Activated T-helper 17 cell treated with anti-CD3 and anti-CD28 coated beads, Interleukin-2, amount 50 U/mL, for 72 hours (primary cell): Measurements from ENCODE around the gene DPF3. TPM values are rescaled to one million over a fixed set of nuclear protein-coding genes. Genes with fewer than 3 reads are reported as not detected.

Experiments used
- ATAC-seq: fragments of 150-1000 bp; cut with Tn5 transposase; replicated peaks from 2 replicates; pipeline ENCODE4 v1.10.0; 2021; ENCODE audit warnings: mild to moderate bottlenecking, moderate library complexity
- H3K27ac Mint-ChIP-seq: one replicate; pipeline ENCODE4 v1.8.0; 2022; ENCODE audit warnings: mixed read lengths
- H3K27me3 Mint-ChIP-seq: one replicate; pipeline ENCODE4 v1.8.0; 2022; ENCODE audit warnings: mixed read lengths
- H3K36me3 Mint-ChIP-seq: one replicate; pipeline ENCODE4 v1.8.0; 2022; ENCODE audit warnings: low read depth, mild to moderate bottlenecking, mixed read lengths
- H3K4me1 Mint-ChIP-seq: one replicate; pipeline ENCODE4 v1.8.0; 2022; ENCODE audit warnings: mixed read lengths
- H3K4me3 Mint-ChIP-seq: one replicate; pipeline ENCODE4 v1.8.0; 2022; ENCODE audit warnings: mild to moderate bottlenecking, mixed read lengths
- H3K9me3 Mint-ChIP-seq: one replicate; pipeline ENCODE4 v1.8.0; 2022; ENCODE audit warnings: mixed read lengths
- total RNA-seq, 2 donors: library from RNA; stranded (reverse); gene quantifications; one replicate each; pipeline ENCODE4 v1.2.3, GENCODE V29; 2022

The DPF3 gene
- total RNA-seq, 2 donors from 2014 or later, result 0.13 to 0.30 TPM

DNA sequence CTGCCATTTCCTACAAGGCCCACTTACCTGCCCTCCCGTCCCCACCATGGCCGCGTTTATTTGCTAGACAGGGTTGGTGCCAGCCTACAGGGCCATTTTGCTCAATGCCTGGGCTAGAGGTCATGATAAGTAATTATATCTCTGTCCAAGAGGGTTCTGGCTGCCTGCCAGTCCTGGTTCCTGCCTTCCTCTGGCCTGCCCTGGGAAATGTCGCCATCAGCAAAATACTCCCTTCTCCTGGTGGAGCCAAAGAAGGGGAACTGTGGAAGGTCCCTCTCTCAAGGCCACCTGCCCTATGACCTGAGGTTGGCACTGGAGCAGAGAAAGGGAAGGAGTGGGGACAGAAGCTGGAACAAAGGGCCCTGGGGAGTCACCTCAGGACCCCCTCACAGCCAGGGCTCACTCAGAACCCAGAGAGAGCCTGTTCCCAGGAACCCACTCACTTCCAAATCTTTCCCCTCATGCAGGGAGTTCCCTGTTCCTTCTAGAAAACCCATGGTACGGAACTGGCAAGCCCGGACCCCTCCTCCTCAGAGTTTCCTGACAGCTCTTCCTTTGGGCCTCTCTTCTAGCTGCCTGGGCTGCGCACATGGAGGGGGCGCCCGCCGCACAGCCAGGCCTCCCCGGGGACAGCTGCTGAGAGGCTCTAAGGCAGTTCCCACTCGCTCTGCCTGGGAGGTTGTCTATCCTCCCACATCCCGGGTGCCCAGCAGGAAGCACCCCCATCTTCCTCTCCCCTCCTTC, 280.5 kb downstream of the DPF3 start:
- Mint-ChIP-seq H3K36me3 (no peaks in the 10 kb centered on the region), H3K4me3 (no peak overlapping the region), H3K27me3 (no peaks in the 10 kb centered on the region), H3K4me1 (no peaks in the 10 kb centered on the region), H3K27ac (no peak overlapping the region), H3K9me3 (no peaks in the 10 kb centered on the region)
- no peak for ATAC-seq

DNA sequence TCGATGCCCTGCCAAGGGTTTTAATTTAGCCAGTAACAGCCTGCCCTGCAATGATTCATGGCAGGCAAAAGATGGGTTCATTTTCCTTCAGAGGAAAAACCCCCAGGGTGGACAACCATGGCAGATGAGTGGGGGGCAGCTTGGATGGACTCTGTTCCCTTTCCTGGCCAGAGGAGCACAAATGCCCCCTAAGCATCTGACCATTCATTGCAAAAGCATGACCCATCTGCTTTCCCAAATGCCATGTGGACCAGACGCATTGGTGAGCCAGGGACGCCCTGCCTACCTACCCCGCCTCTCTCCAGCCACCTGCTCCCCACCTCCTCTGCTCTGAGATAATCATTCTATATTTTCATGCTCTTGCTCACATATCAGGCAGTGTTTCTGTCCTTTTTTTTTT, 281.9 kb downstream of the DPF3 start:
- Mint-ChIP-seq H3K27me3 (no peaks in the 10 kb centered on the region), H3K9me3 (no peaks in the 10 kb centered on the region), H3K4me1 (no peaks in the 10 kb centered on the region), H3K4me3 (no peak overlapping the region), H3K36me3 (no peaks in the 10 kb centered on the region), H3K27ac (no peak overlapping the region)
- ATAC-seq, result no peak

DNA sequence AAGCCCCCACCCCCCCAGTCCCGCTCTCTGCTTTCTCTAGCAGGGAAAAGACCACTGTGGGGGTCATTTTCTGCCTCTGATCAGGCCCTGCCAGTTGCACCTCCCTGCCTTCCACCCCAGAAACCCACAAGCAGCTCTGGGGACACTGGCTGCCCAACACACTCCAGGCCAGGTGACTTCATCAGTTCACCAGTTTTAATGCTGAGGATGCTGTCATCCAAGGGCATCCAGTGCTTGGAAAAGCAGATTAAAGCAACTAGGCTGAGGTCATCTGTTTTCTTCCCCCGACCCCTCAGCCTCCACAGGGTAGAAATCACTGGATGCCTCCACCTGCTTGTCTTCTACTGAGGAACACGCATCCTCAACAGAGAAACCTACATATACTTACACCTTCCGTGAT, 282.4 kb downstream of the DPF3 start:
- Mint-ChIP-seq H3K27me3 (no peaks in the 10 kb centered on the region), H3K27ac (no peak overlapping the region), H3K9me3 (no peaks in the 10 kb centered on the region), H3K4me3 (no peak overlapping the region), H3K36me3 (no peaks in the 10 kb centered on the region), H3K4me1 (no peaks in the 10 kb centered on the region)
- ATAC-seq, result no peak

DNA sequence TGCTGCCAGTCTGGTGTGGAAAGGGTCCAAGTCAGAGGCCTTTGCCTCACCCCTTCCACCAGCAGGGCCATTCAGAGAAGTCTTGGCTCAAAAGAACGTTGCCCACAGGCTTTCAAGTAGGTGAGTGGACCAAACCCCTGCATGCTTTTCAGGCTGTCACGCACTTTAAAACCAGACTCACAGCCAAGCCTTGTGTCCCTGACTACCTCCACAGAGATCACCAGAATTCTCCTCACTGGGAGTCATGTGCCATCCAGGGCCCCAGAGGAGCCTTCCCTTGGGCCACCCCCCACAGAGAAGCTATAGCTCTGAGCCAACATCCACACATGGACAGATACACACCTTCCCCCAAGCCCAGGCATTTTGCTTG, 283.1 kb downstream of the DPF3 start:
- no peak overlapping the region for H3K27ac Mint-ChIP-seq
- no peaks in the 10 kb centered on the region for H3K27me3 Mint-ChIP-seq
- no peak for ATAC-seq
- no peaks in the 10 kb centered on the region for H3K4me1 Mint-ChIP-seq
- no peaks in the 10 kb centered on the region for H3K36me3 Mint-ChIP-seq
- H3K9me3 Mint-ChIP-seq, result no peaks in the 10 kb centered on the region
- H3K4me3 Mint-ChIP-seq, result no peak overlapping the region

DNA sequence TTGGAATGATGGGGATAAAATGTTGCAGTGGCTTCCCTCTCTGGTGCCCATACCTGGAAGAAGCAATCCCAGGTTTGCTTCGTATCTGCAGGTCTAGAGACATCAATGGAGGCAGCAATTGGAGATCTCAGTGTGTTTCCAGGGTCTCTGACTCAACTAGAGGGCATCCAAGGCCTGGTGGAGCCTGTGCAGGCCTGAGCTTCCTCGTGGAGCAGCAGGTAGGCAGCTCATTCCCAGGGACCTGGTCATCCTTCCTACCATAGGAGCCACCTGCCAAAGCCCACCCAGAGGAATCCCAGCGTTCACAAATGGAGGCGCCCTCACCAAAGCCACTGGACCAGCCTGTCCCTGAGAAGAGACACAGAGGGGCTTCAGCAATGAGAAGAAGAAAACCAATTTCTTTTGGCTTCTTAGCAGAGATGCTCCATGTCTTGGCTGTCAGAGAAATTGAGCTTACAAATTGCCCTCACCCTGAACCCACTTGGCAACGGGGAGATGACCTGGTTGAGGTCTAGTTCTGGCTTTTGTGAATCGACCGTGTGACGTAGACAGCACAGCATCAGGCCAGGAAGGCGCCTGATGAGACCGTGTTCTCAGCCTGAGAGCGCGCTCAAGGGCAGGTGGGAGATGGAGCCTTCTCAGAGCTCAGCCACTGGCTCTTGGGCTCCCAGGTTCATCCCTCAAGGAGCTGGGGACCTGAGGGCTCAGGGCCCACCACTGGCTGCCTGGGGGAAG, 283.6 kb downstream of the DPF3 start:
- H3K27me3 Mint-ChIP-seq, result no peaks in the 10 kb centered on the region
- H3K9me3 Mint-ChIP-seq, result no peaks in the 10 kb centered on the region
- H3K36me3 Mint-ChIP-seq, result no peaks in the 10 kb centered on the region
- ATAC-seq, result no peak
- no peak overlapping the region for H3K4me3 Mint-ChIP-seq
- no peaks in the 10 kb centered on the region for H3K4me1 Mint-ChIP-seq
- H3K27ac Mint-ChIP-seq, result no peak overlapping the region

DNA sequence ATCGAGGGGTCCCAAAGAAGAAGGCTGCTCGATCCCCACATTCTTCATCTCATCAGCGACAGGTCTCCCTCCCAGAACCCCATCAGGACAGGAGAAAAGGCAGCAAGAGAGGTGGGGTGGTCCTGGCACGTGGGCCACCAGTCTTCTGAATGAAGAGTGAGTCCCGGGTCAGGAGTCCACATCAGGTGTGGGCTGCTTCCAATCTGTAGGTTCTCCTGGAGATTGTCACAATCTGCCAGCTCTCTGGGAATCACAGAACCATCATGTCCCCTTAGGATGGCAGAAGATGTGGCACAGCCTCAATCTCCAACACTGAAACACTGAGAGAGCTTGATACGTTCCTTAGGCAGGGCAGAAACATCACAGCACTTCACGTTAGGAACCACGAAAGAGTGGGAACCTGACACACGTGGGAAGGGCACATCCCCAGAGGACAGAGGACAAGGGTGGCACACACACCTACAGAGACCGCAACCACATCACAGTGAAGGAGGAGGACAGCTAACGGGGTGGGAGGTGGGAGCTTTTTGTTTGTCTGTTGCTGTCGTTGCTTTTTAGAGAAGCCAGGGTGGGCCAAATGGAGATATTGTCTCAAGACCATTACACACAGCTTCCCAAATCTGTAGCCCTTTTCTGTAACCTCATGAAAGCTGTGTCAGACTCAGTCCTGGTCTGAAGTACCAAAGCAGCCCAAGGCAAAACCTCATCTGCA, 284.5 kb downstream of the DPF3 start:
- Mint-ChIP-seq H3K4me1 (no peaks in the 10 kb centered on the region), H3K9me3 (no peaks in the 10 kb centered on the region), H3K27ac (no peak overlapping the region), H3K36me3 (no peaks in the 10 kb centered on the region), H3K27me3 (peaks cover 3% of the 10 kb centered on the region), H3K4me3 (no peak overlapping the region)
- ATAC-seq, result no peak

DNA sequence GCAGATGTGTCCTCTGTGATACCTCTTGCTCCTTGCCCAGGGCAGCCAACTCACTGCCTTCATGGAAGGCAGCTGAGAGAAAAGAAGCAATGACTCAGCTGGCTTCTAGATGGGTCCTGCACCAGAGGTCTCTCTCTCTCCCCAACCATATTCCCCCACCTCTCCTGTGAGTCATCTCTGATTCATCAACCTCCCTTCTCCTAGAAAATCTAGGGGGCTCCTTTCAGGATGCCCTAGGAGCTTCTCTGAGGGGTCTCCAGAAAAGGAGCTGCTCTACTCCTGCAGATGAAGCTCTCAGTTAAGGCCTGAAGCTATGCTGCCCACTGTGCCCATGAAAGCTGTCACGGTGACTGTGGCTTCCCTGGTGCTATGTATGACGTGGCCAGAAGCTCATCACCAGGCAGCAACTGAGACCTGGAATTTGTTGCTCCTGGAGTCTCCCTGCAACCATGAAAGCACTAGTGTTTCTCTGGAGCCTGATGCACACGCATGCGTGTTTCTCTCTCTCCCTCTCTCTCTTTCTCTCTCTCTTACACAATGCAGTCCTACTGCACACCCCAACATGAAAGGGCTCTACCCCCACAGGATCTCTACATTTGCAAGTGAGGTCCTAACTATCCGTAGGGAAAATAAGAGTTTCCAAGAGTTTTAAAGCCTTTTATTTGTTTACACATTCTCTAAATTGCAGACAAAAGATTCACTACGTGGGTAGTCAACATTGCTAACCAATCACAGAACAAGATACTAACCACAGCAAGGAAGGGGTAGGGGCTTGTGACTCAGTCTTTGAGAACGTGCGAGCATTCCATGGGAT, 285.3 kb downstream of the DPF3 start:
- Mint-ChIP-seq H3K9me3 (no peaks in the 10 kb centered on the region), H3K36me3 (no peaks in the 10 kb centered on the region), H3K27me3 (peaks cover 4% of the 10 kb centered on the region), H3K4me3 (no peak overlapping the region), H3K4me1 (no peaks in the 10 kb centered on the region), H3K27ac (no peak overlapping the region)
- no peak for ATAC-seq

DNA sequence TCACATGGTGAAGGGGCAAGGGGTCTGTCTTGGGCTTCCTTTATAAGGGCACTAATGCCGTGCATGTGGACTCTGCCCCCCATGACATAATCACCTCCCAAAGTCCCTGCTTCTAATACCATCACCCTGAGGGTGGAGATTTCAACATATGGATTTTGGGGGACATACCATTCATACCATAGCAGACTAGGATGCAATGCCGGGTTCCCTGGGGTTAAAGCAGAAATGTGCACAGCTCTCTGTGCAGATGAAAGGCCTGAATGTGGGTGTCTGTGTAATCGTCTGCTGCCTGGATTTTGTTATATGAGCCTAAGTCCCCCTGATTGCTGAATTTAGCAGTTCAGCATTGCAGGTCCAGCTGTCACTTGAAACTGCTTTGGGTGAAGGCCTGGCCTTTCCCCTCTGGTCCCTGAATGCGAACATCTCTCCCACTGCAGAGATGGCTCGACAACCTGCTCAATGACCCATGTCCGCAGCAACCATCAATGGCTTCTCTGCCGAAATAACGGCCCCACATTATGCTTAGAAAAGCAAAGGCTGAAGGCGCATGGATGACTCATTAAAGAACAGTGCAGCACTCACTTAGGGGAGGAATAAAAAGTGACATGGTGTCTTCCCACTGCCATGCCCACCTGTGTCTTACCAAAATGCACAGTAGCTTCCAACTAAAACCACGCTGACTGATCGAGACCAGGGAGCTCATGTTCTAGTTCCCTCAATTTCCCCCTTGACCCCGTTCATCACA, 286.3 kb downstream of the DPF3 start:
- H3K9me3 Mint-ChIP-seq, result no peaks in the 10 kb centered on the region
- H3K4me3 Mint-ChIP-seq, result no peak overlapping the region
- H3K4me1 Mint-ChIP-seq, result no peaks in the 10 kb centered on the region
- peaks cover 4% of the 10 kb centered on the region for H3K27me3 Mint-ChIP-seq
- no peaks in the 10 kb centered on the region for H3K36me3 Mint-ChIP-seq
- no peak for ATAC-seq
- H3K27ac Mint-ChIP-seq, result no peak overlapping the region

DNA sequence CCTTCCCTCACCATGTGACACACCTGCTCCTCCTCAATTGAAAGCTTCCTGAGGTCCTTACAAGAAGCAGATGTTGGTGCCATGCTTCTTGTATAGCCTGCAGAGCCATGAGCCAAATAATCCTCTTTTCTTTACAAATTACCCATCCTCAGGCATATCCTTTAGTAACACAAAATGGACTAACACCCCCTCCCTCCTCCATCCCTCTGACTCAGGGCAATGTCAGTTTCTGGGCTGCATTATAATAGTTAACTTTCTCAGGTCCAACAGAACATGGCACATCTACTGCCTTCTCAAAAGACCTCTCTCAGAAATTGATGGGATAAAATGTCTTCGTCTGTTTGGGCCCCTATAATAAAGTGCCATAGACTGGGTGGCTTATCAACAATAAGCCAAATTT, 287.0 kb downstream of the DPF3 start:
- H3K36me3 Mint-ChIP-seq, result no peaks in the 10 kb centered on the region
- H3K4me1 Mint-ChIP-seq, result no peaks in the 10 kb centered on the region
- H3K27me3 Mint-ChIP-seq, result peaks cover 4% of the 10 kb centered on the region
- no peaks in the 10 kb centered on the region for H3K9me3 Mint-ChIP-seq
- ATAC-seq, result no peak
- H3K4me3 Mint-ChIP-seq, result no peak overlapping the region
- no peak overlapping the region for H3K27ac Mint-ChIP-seq

DNA sequence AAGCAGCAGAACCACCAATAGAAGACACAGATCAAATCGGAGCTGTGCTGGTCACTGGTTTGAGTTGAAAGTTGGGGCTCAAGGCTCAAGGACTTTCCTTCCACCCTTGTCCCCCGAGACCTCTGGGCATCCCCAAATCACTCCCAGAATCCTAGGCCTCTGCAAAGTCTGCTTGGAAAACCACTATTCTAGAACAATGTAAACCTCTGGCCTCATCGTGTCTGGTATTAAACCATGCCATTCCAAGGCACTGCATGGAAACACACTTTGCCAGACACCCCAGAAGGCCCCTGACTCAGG, 288.0 kb downstream of the DPF3 start:
- Mint-ChIP-seq H3K27me3 (peaks cover 9% of the 10 kb centered on the region), H3K36me3 (no peaks in the 10 kb centered on the region), H3K9me3 (no peaks in the 10 kb centered on the region), H3K4me1 (no peaks in the 10 kb centered on the region), H3K27ac (no peak overlapping the region), H3K4me3 (no peak overlapping the region)
- no peak for ATAC-seq

DNA sequence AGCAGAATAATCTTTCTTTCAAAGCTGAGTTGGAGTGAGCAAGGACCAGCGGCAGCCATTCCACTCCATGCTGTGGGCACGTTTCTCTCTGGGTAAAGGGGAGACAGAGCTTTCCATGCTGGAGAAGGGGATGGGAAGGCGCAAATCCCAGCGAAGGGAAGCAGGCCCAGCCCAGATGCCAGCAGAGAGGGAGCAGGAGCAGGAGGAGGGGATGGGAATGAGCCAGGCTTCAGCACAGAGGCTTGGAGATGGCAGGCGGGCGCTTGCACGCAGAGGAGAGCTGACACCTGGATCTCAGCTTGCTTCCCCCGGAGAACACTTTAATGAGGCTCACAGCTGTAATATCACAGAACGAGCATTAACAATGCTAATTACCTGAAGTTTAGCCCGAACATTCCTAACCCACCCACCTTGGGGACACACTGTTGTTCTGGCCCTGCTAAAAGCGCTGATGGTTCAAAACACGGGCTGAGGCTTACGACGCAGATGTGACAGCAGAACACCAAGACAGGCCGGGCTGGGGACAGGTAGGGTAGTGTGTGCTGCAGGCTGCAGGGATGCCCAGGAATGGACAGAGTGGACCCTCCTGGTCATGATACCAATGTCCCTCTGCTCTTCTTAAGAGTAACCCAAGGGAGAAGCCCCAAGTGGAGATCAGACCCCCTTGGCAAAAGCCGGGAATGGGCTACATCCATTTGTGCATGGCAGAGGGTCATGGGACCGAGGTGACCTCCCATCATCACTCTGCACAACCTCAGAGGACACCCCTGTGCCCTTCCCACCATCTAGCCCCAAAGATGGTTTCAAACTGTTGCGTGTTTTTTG, 288.6 kb downstream of the DPF3 start:
- Mint-ChIP-seq H3K27me3 (peaks cover 12% of the 10 kb centered on the region), H3K4me1 (no peaks in the 10 kb centered on the region), H3K4me3 (no peak overlapping the region), H3K9me3 (no peaks in the 10 kb centered on the region), H3K36me3 (no peaks in the 10 kb centered on the region), H3K27ac (no peak overlapping the region)
- ATAC-seq, result no peak

DNA sequence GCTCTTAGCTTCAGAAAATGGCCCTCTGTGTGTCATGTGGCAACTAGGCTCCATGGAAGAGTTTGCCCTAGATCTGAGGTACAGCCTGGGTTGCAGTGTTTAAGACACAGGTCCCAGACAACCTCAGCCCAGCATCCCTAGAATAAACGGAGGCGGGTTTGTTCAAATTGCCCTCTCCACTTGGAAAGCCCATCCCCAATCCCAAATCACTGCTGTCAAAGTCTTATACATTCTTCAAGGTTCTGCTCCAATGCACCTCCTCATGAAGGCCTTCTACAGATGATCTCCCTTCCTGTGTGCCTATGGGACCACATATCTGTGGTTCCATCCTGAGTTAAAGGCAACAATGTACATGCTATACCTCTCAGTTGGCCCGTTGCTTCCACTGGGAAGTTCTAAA, 289.8 kb downstream of the DPF3 start:
- H3K36me3 Mint-ChIP-seq, result no peaks in the 10 kb centered on the region
- H3K27me3 Mint-ChIP-seq, result peaks cover 18% of the 10 kb centered on the region
- H3K9me3 Mint-ChIP-seq, result no peaks in the 10 kb centered on the region
- H3K27ac Mint-ChIP-seq, result no peak overlapping the region
- ATAC-seq, result no peak
- H3K4me1 Mint-ChIP-seq, result no peaks in the 10 kb centered on the region
- no peak overlapping the region for H3K4me3 Mint-ChIP-seq

DNA sequence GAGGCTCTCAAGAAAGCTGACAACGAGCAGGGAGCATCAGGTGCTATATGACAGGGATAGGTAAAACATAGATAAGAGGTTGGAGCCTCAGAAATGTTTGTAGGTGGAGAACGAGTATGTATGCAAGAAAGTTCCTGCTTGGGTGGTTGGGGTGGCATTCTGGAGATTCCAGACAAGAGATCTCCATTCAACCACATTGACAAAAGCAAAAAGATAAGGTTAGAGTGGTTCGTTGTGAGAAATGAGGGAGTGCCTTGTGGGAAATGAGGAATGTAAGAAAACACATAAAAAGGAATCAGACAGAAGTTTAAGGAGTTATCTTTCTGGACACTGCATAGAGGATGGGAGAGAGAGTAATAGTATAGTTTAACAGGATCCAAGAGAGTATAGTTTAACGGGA, 290.3 kb downstream of the DPF3 start:
- Mint-ChIP-seq H3K9me3 (no peaks in the 10 kb centered on the region), H3K4me3 (no peak overlapping the region), H3K4me1 (no peaks in the 10 kb centered on the region), H3K27ac (no peak overlapping the region), H3K27me3 (peaks cover 18% of the 10 kb centered on the region), H3K36me3 (no peaks in the 10 kb centered on the region)
- no peak for ATAC-seq
